ENCODE data around the gene OR12D2. TPM values are rescaled to one million over a fixed set of nuclear protein-coding genes. Genes with fewer than 3 reads are reported as not detected.
A peak's percentile ranks its signal among the peaks of the same experiment; 100 is the strongest.

OR12D2 gene
- total RNA-seq, 1 donor from 2014 or later: not detected

DNA sequence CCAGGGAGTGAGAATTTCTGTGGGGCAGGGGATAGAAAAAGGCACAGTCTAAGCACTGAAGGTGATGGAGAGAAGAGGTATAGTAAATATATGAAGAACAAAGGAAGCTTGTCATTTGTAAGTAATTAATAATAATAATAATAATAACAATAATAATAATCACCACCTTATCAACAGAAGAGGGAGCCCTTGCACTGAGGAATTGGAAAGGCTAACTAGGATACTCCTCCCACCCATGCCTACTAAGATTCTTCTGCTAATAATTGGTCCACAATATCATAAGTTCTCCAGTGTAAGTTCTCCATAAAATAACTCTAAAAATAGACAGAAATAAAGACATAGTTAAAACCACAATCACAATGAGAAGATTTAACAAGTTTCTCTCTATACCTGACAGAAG is 19.4 kb upstream of the OR12D2 start:
- no peaks in the 10 kb centered on the region for H3K4me1 Mint-ChIP-seq (ENCODE audit: unreplicated experiment)
- H3K4me3 Mint-ChIP-seq (ENCODE audit: unreplicated experiment): no peak overlapping the region
- H3K36me3 Mint-ChIP-seq (ENCODE audit: unreplicated experiment): no peaks in the 10 kb centered on the region
- no peak overlapping the region for H3K27ac Mint-ChIP-seq (ENCODE audit: unreplicated experiment)
- no peak for DNase-seq (ENCODE audit: extremely low spot score, unreplicated experiment)
- H3K9me3 Mint-ChIP-seq (ENCODE audit: unreplicated experiment): no peaks in the 10 kb centered on the region
- TF ChIP-seq, protein P1, sequence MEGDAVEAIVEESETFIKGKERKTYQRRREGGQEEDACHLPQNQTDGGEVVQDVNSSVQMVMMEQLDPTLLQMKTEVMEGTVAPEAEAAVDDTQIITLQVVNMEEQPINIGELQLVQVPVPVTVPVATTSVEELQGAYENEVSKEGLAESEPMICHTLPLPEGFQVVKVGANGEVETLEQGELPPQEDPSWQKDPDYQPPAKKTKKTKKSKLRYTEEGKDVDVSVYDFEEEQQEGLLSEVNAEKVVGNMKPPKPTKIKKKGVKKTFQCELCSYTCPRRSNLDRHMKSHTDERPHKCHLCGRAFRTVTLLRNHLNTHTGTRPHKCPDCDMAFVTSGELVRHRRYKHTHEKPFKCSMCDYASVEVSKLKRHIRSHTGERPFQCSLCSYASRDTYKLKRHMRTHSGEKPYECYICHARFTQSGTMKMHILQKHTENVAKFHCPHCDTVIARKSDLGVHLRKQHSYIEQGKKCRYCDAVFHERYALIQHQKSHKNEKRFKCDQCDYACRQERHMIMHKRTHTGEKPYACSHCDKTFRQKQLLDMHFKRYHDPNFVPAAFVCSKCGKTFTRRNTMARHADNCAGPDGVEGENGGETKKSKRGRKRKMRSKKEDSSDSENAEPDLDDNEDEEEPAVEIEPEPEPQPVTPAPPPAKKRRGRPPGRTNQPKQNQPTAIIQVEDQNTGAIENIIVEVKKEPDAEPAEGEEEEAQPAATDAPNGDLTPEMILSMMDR (IDR thresholded peaks at IDR 0.05): peak; percentile 22
- peaks cover 3% of the 10 kb centered on the region for H3K27me3 Mint-ChIP-seq (ENCODE audit: unreplicated experiment)

GRCh38 chr6:29388533-29388932 is 6.9 kb upstream of the OR12D2 start:
- TF ChIP-seq, protein P1 (IDR thresholded peaks at IDR 0.05): no peak
- DNase-seq (ENCODE audit: extremely low spot score, unreplicated experiment): no peak
- Mint-ChIP-seq H3K27ac (ENCODE audit: unreplicated experiment) (no peak overlapping the region), H3K9me3 (ENCODE audit: unreplicated experiment) (no peaks in the 10 kb centered on the region), H3K36me3 (ENCODE audit: unreplicated experiment) (no peaks in the 10 kb centered on the region), H3K4me1 (ENCODE audit: unreplicated experiment) (no peaks in the 10 kb centered on the region), H3K4me3 (ENCODE audit: unreplicated experiment) (no peak overlapping the region), H3K27me3 (ENCODE audit: unreplicated experiment) (no peaks in the 10 kb centered on the region)

- H3K4me3 Mint-ChIP-seq (ENCODE audit: unreplicated experiment): no peak overlapping the region
- H3K36me3 Mint-ChIP-seq (ENCODE audit: unreplicated experiment): no peaks in the 10 kb centered on the region
- no peak overlapping the region for H3K27ac Mint-ChIP-seq (ENCODE audit: unreplicated experiment)
- H3K27me3 Mint-ChIP-seq (ENCODE audit: unreplicated experiment): peaks cover 5% of the 10 kb centered on the region
- H3K4me1 Mint-ChIP-seq (ENCODE audit: unreplicated experiment): no peaks in the 10 kb centered on the region
- H3K9me3 Mint-ChIP-seq (ENCODE audit: unreplicated experiment): no peaks in the 10 kb centered on the region
- TF ChIP-seq, protein P1 (IDR thresholded peaks at IDR 0.05): no peak
- no peak for DNase-seq (ENCODE audit: extremely low spot score, unreplicated experiment)
Measured at GRCh38 chr6:29399525-29399924, 4.1 kb downstream of the OR12D2 start.

DNA sequence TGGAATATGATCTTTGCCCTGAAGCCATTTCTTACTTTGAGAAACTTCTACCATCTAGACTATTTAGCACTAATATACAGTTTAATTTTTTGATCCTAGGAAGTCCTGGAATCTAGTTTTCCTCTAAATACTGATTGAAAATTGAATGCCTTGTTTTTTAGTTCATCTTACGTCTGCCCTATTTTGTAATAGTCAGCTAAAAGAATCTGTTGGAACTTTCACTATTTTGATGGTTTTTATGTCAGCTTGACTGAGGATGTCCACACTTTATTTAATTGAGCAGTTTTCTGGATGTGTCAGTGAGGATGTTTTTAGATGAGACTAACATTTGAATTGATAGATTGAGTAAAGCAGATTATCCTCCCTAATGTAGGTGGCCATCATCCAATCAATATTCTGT is 8.4 kb downstream of the OR12D2 start:
- TF ChIP-seq, protein P1 (IDR thresholded peaks at IDR 0.05): no peak
- Mint-ChIP-seq H3K9me3 (ENCODE audit: unreplicated experiment) (peaks cover under 1% of the 10 kb centered on the region), H3K27me3 (ENCODE audit: unreplicated experiment) (no peaks in the 10 kb centered on the region), H3K36me3 (ENCODE audit: unreplicated experiment) (no peaks in the 10 kb centered on the region), H3K4me3 (ENCODE audit: unreplicated experiment) (no peak overlapping the region), H3K27ac (ENCODE audit: unreplicated experiment) (no peak overlapping the region), H3K4me1 (ENCODE audit: unreplicated experiment) (no peaks in the 10 kb centered on the region)
- no peak for DNase-seq (ENCODE audit: extremely low spot score, unreplicated experiment)

- Mint-ChIP-seq H3K4me1 (ENCODE audit: unreplicated experiment) (no peaks in the 10 kb centered on the region), H3K4me3 (ENCODE audit: unreplicated experiment) (no peak within 1 kb of the TSS), H3K27ac (ENCODE audit: unreplicated experiment) (no peak within 1 kb of the TSS), H3K36me3 (ENCODE audit: unreplicated experiment) (no peaks in the 10 kb centered on the region), H3K27me3 (ENCODE audit: unreplicated experiment) (peaks cover 5% of the 10 kb centered on the region), H3K9me3 (ENCODE audit: unreplicated experiment) (peaks cover 19% of the 10 kb centered on the region)
- TF ChIP-seq, protein P1 (IDR thresholded peaks at IDR 0.05): no peak
- no peak for DNase-seq (ENCODE audit: extremely low spot score, unreplicated experiment)
Measured at GRCh38 chr6:29414588-29414987, 19.2 kb downstream of the OR12D2 start, which contains the start of gene OR12D1. Gene OR12D1 (plus strand): TSS chr6:29414928.

Measured in osteocyte (in vitro differentiated cells).